CD4-positive, alpha-beta T cell treated with Interleukin-17A for 4 hours (primary cell): ENCODE measurements around the gene PDE11A.
"Not testable (repeated sequence)": the region's sequence is repeated elsewhere in the genome, so short reads cannot be mapped to it uniquely, and the experiment has no call there.

Experiments
- DNase-seq: peaks from one replicate; pipeline ENCODE4 v3.0.0-alpha.2; 2020; ENCODE audit warnings: mixed read lengths

PDE11A gene

GRCh38 chr2:178074123-178075005, 1.8 kb upstream of the PDE11A start:
- no peak for DNase-seq

GRCh38 chr2:178072000-178072382, 586 bp downstream of the PDE11A start:
- no peak for DNase-seq

GRCh38 chr2:178070824-178071223, 1.8 kb downstream of the PDE11A start:
- DNase-seq, result no peak

DNA sequence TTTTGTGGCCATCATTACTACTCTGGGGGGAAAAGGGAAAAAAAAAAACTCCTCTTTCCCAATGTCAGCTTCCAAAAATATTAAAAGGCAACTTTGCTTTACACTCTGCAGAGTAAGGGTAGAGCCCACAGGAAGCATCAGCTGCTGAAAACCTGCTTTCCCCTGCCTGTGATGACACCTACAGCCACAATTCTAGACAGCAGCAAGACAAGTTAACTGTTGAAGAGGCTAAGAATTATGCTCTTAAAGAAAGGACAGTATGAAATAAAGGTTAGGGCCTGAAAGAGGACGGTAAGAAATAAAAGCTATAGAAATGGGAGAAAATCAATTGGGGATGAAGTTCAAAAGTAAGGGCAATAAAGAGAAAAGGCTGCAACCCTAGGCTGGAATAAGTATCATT, 3.0 kb downstream of the PDE11A start:
- DNase-seq, result no peak

GRCh38 chr2:178068823-178069454, 3.6 kb downstream of the PDE11A start:
- DNase-seq, result no peak

DNA sequence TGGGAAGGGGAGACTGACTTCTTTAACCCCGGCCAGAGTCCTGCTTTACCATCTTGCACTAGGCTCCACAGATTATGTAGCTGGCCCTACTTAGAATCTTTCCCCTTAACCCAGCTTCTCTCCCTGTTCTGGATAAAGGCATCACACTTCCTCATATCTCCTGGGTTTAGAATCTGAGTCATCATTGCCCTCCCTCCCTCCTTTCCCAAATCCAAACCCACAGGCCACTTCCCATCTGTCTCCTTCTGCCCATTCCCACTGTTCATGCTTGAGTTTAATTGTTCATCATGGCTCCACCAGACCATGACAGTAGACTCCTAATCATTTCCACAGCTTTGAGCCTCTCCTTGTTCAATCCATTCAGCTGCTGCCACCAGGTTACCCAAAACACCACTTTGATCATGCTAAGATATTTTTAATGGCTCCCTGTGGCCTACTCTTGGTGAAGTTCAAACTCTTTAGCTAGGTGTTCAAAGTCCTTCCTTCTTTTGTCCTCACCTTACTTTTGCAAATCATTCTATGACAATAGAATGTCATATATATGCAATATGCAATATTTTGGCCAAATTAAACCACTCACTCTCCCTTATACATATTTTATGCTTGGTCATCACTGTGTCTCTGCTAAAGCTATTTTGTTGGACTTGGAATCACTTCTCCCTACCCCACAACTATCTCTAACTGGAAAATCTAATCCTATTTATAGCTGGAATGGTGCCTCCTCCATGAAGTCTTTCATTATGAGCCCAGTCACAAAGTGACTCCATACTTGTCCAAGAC, 5.5 kb downstream of the PDE11A start:
- DNase-seq, result no peak

DNA sequence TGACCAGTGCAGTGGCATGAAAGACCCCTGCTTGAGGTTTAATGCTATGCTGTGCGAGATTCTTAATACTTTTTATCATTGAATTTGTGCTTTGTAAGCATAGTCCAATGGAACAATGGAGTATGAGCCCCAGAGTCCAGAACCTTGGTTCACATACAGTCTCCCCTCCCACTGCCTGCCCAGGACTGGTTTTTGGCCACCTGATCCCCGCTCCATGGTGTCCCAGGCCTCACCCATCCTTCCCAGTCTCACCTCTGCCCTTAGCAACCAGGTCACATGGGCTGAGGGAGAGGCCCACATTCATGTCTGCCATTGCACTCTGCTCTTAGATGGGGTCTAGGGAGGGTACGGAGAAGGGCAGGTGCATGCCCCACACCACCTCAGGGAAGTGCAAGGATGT, 6.3 kb downstream of the PDE11A start:
- no peak for DNase-seq

DNA sequence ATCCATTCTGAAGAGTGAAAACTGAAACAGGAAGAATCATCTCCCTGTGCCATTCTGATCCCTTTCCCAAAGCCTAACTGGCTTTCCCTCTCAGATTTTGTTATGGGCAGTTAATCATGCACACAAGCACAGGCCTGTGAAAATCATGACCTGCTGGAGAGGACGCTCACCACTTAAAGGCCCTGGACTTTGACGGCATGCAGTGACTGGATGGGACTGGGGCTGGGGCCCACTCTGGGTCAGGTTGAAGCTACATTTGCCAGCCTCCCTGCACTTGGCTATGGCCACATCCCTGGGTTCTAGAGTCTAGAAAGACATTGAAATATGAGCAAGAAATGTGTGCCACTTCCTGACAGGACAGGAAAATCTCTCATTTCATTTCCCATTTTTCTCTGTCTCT, 12.9 kb downstream of the PDE11A start:
- DNase-seq, result no peak

DNA sequence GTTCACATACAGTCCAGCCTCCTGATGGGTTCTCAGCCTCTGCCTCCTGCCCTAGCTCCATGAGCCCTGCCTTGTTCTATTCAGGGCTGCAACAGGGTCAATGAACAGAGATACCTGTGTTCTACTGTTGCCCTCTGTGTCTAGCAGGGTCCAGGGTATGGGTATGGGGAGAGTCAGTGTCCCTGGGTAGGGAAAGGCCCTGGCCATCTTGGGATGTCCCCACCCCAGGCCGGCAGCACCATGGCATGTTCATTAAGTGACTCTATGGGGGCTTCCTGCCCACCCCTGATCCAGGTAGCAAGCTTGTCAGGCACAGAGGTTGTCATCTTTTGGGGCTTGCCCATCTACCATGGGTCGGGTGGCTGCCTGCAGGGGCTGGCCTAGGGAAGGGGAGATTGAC, 13.5 kb downstream of the PDE11A start:
- no peak for DNase-seq

DNA sequence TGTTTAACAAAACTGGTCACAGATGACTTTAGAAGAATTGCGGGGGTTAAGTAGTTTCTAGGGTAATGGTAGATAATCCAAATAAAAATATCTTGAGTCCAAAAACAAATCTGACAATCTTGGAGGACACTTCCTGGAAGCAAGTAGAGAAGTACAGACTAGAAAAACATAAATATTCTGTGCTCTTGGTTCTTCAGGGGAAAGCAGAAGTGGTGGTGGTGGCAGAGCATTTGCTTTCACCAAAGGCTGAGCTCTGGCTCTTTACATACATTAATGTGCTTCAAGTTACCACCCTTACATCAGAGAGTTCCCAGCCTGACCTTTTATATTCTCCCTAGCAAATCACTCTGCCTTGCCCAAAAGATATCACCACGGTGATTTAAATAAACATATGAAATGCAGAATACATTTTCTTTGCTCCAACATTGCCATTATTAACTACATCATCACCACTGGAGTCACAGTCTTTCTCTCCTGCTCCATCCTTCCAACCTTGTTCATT, 15.3 kb downstream of the PDE11A start:
- no peak for DNase-seq

DNA sequence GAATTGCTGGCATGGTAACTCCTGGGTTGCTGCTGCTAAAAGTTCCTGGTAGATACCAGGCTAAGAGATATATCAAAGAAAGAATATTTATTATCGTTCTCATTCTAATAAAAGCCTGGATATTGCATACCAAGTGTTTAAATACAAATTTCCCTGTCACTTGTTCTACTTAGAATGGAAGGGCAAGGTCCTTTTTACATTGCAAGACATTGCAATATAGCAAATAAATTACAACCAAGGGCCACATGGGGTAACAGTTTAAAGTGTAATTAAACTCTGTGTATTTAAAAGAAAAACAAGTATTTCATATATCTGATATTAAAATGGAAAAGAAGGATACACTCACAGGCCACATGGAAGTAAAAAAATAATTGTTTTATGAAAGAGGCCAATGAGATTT, 16.2 kb downstream of the PDE11A start:
- no peak for DNase-seq

DNA sequence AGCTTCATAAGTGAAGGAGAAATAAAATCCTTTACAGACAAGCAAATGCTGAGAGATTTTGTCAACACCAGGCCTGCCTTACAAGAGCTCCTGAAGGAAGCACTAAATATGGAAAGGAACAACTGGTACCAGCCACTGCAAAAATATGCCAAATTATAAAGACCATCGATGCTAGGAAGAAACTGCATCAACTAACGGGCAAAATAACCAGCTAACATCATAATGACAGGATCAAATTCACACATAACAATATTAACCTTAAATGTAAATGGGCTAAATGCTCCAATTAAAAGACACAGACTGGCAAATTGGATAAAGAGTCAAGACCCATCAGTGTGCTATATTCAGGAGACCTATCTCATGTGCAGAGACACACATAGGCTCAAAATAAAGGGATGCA, 21.3 kb downstream of the PDE11A start:
- not testable (repeated sequence) for DNase-seq

DNA sequence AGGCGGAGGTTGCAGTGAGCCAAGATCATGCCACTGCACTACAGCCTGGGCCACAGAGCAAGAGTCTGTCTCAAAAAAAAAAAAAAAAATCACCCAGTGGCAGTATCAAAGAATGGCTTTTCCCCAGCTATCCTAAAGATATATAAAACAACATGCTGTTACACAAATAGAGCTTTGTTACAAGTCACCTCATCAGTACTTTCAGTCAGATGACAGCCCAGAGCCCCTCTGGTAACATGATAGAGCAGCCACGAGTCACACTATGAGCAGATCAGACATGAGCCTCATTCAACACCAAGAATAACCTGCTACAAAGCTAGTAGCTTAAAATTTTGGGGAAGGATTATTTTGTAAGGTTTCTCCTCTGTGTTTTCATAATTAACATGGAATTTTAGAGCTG, 25.2 kb downstream of the PDE11A start:
- DNase-seq, result no peak

- DNase-seq, result no peak
Observed at GRCh38 chr2:178044836-178045235, 27.7 kb downstream of the PDE11A start.

DNA sequence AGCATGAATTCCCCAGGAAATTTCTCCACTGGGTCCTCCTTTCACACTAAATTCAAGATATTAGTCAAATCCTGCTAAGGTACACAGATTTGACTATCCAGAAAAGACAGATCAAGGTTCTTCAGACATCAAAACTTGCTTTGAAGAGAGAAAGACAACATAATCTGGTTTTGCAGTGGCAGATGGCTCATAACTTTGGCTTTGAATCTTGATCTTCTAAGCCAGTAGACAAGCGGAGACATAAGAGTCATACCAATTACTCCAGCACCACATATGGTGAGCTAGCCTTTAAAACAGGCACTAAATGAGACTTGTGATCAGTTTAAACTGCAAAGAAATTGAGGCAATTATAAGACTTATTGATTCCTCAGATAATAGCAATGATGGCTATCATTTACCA, 29.3 kb downstream of the PDE11A start:
- no peak for DNase-seq

- not testable (repeated sequence) for DNase-seq
Observed at GRCh38 chr2:178033583-178033982, 39.0 kb downstream of the PDE11A start.

GRCh38 chr2:178029342-178029741, 43.2 kb downstream of the PDE11A start:
- no peak for DNase-seq

DNA sequence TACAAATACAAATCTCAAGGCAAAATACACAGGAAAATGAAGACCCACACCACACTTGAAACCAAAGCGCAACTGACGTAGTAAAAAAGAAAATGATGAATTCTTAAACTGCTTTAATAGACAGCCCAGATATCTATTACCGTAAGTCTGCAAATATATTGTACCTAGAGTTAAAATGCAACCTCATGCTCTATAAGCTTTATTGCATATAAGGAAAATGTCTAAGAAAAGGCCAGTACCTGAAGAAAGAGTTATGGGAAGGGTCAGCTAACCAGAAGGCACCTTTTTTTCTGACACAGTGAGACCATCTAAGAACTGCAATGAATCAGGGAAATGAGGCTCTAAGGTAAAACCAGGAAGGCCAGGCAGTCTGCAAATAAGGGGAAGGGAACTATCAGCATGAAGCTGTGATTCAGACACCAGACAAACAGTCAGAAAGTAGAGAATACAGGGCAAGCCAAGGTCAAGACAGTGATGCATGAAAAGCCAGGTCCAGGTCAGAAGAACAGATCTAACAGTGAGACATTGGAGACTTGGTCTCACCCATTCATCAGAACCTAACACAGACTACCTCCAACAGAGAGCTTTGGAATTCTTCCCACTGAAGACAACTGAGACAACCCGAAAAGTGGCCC, 46.9 kb downstream of the PDE11A start:
- DNase-seq, result no peak

DNA sequence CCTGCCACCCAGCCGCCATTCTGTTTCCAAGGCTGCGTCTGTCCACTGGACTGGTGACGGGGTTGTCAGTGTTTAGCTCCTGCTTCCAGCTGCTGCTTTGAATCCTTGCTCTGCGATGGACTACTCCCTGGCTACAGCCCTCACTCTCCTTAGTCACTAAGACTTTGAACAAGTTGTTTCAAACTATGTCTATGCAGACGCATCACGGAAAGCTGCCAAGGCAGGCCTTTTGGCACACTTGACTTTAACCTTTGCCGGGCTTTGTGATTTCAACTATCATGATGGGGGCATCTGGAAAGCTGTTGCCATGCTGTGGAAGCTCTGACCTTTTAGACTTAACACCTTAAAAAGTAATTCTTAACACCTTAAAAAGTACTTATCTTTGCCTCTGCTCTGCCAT, 54.4 kb downstream of the PDE11A start:
- no peak for DNase-seq

GRCh38 chr2:178016612-178017011, 56.0 kb downstream of the PDE11A start:
- no peak for DNase-seq

GRCh38 chr2:178012639-178013038, 59.9 kb downstream of the PDE11A start:
- DNase-seq, result no peak

GRCh38 chr2:178009813-178010212, 62.8 kb downstream of the PDE11A start:
- DNase-seq, result no peak
